Measurements from ENCODE around the gene ADGRL4. TPM values are rescaled to one million over a fixed set of nuclear protein-coding genes. Genes with fewer than 3 reads are reported as not detected.
"Not testable (repeated sequence)": the region's sequence is repeated elsewhere in the genome, so short reads cannot be mapped to it uniquely, and the experiment has no call there.

Gene ADGRL4
- total RNA-seq, 1 experiment from 2014 or later: 0.21 TPM

GRCh38 chr1:78880223-78880622 lies 126.3 kb downstream of the ADGRL4 start:
- POLR2A ChIA-PET: no interaction called here
- no peak for TF ChIP-seq CTCF (IDR thresholded peaks at IDR 0.05; ENCODE audit: unreplicated experiment)
- Mint-ChIP-seq H3K36me3 (ENCODE audit: insufficient read depth, unreplicated experiment) (no peaks in the 10 kb centered on the region), H3K27me3 (ENCODE audit: insufficient read depth, unreplicated experiment) (no peaks in the 10 kb centered on the region), H3K27ac (ENCODE audit: low read depth, unreplicated experiment) (no peak overlapping the region), H3K9me3 (ENCODE audit: unreplicated experiment) (no peaks in the 10 kb centered on the region), H3K4me3 (ENCODE audit: unreplicated experiment) (no peak overlapping the region), H3K4me1 (ENCODE audit: insufficient read depth, unreplicated experiment) (peaks cover 6% of the 10 kb centered on the region)
- CTCF ChIA-PET: interaction anchor here (0.7 kb wide), 2 partner anchors 32 to 44 kb away, joined by 3 read pairs; no protein-coding TSS in a partner anchor
- DNase-seq (ENCODE audit: unreplicated experiment): no peak
- intact Hi-C loops (cut with micrococcal nuclease): no loop called here
- BruUV-seq (replicated peaks): no TSS peak

GRCh38 chr1:78875986-78876385 lies 130.5 kb downstream of the ADGRL4 start:
- BruUV-seq (replicated peaks); H3K9me3 Mint-ChIP-seq (ENCODE audit: unreplicated experiment); intact Hi-C loops (cut with micrococcal nuclease); POLR2A ChIA-PET; H3K27ac Mint-ChIP-seq (ENCODE audit: low read depth, unreplicated experiment); H3K27me3 Mint-ChIP-seq (ENCODE audit: insufficient read depth, unreplicated experiment); H3K36me3 Mint-ChIP-seq (ENCODE audit: insufficient read depth, unreplicated experiment); CTCF ChIA-PET; DNase-seq (ENCODE audit: unreplicated experiment); H3K4me3 Mint-ChIP-seq (ENCODE audit: unreplicated experiment): not testable (repeated sequence)
- H3K4me1 Mint-ChIP-seq (ENCODE audit: insufficient read depth, unreplicated experiment): peaks cover 15% of the 10 kb centered on the region

- BruUV-seq (replicated peaks); intact Hi-C loops (cut with micrococcal nuclease); CTCF ChIA-PET; H3K36me3 Mint-ChIP-seq (ENCODE audit: insufficient read depth, unreplicated experiment); POLR2A ChIA-PET; H3K4me3 Mint-ChIP-seq (ENCODE audit: unreplicated experiment); H3K9me3 Mint-ChIP-seq (ENCODE audit: unreplicated experiment); H3K27me3 Mint-ChIP-seq (ENCODE audit: insufficient read depth, unreplicated experiment): not testable (repeated sequence)
- peaks cover 15% of the 10 kb centered on the region for H3K4me1 Mint-ChIP-seq (ENCODE audit: insufficient read depth, unreplicated experiment)
- peak; percentile 48 for DNase-seq (ENCODE audit: unreplicated experiment)
- peak overlapping the region; percentile 41 for H3K27ac Mint-ChIP-seq (ENCODE audit: low read depth, unreplicated experiment)
Measured at GRCh38 chr1:78872801-78873200, 133.7 kb downstream of the ADGRL4 start.

GRCh38 chr1:78871249-78871648 lies 135.3 kb downstream of the ADGRL4 start:
- no TSS peak for BruUV-seq (replicated peaks)
- peaks cover 6% of the 10 kb centered on the region for H3K9me3 Mint-ChIP-seq (ENCODE audit: unreplicated experiment)
- ChIA-PET CTCF (no interaction called here), POLR2A (interaction anchor here (0.6 kb wide), 1 partner anchor 304 kb away, joined by 3 read pairs; no protein-coding TSS in a partner anchor)
- no peak for TF ChIP-seq CTCF (IDR thresholded peaks at IDR 0.05; ENCODE audit: unreplicated experiment)
- DNase-seq (ENCODE audit: unreplicated experiment): no peak
- H3K4me3 Mint-ChIP-seq (ENCODE audit: unreplicated experiment): no peak overlapping the region
- intact Hi-C loops (cut with micrococcal nuclease): no loop called here
- H3K36me3 Mint-ChIP-seq (ENCODE audit: insufficient read depth, unreplicated experiment): no peaks in the 10 kb centered on the region
- H3K27me3 Mint-ChIP-seq (ENCODE audit: insufficient read depth, unreplicated experiment): no peaks in the 10 kb centered on the region
- no peak overlapping the region for H3K27ac Mint-ChIP-seq (ENCODE audit: low read depth, unreplicated experiment)
- peaks cover 15% of the 10 kb centered on the region for H3K4me1 Mint-ChIP-seq (ENCODE audit: insufficient read depth, unreplicated experiment)

- CTCF ChIA-PET: interaction anchor here (0.5 kb wide), 1 partner anchor 30 kb away, joined by 3 read pairs; no protein-coding TSS in a partner anchor
- H3K4me3 Mint-ChIP-seq (ENCODE audit: unreplicated experiment): no peak overlapping the region
- H3K36me3 Mint-ChIP-seq (ENCODE audit: insufficient read depth, unreplicated experiment): no peaks in the 10 kb centered on the region
- no peak for DNase-seq (ENCODE audit: unreplicated experiment)
- POLR2A ChIA-PET: interaction anchor here (0.8 kb wide), 1 partner anchor 335 kb away, joined by 5 read pairs; no protein-coding TSS in a partner anchor
- no peaks in the 10 kb centered on the region for H3K27me3 Mint-ChIP-seq (ENCODE audit: insufficient read depth, unreplicated experiment)
- no peak for TF ChIP-seq CTCF (IDR thresholded peaks at IDR 0.05; ENCODE audit: unreplicated experiment)
- H3K27ac Mint-ChIP-seq (ENCODE audit: low read depth, unreplicated experiment): no peak overlapping the region
- intact Hi-C loops (cut with micrococcal nuclease): no loop called here
- H3K4me1 Mint-ChIP-seq (ENCODE audit: insufficient read depth, unreplicated experiment): peaks cover 15% of the 10 kb centered on the region
- peaks cover 14% of the 10 kb centered on the region for H3K9me3 Mint-ChIP-seq (ENCODE audit: unreplicated experiment)
- no TSS peak for BruUV-seq (replicated peaks)
Measured at GRCh38 chr1:78869136-78869535, 137.4 kb downstream of the ADGRL4 start.

Measured in MCF 10A (cell line).